ENCODE results near the gene PTPRE.

Gene PTPRE

DNA sequence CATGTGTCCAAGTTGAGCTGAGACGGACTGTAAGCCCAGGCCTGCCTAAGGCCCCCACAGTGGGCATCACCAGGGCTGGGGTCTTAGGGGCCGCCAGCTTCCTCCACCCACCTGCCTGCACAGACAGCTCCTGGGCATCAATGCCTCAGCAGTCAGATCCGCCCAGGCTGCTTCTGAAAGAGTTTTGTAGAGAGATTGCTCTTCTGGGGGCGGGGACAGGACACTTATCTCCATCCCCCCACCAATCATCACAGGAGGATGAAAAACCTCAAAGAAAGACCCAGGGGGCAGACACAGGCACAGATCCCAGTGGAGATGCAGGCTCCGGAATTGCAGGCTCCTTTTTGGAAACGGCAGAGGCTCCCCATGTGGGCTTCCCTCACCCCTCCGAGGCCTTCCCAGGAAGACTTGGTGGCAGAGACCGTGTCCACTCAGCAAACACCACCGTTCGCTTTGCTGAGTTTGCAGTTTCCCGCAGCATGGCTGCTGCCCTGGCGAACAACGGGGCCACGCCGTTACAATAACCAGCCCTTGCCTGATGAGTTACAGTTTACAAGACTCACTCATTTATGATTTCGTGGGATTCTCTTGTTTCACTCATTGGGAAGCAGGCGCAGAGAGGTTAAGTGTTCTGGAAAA is 122.9 kb downstream of the PTPRE start:
- no peaks in the 10 kb centered on the region for H3K27me3 ChIP-seq (ENCODE audit: control insufficient read depth, insufficient read depth, low read length, poor library complexity, severe bottlenecking)
- H3K36me3 ChIP-seq (ENCODE audit: control insufficient read depth, insufficient read depth, low read length): no peaks in the 10 kb centered on the region

DNA sequence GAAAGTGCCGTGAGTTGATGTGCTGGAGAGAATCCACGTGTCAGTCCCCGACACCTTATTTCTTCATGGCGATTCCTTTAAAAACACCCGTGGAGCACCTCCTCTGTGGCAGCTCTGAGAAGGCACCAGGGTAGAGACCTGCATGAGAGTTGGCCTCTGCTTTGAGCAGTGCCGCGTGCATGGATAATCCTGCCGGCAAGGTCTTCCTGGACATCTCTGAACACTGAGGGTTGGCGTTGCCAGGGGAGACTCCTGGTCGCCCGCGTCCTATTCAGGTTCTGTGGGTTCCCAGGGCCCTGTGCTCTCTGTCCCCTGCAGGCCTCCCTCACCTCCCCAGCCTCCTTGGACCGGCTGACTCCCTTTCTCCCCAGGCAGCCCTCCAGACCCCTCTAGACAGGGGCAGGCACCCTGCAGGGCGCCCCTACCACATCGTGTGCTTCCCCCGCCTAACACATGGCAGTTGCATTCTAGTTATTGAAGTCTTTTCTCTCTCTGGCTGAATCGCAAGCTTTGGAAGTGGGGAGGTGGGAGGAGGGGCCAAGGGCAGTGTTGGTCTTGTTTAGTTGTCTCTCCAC is 123.7 kb downstream of the PTPRE start:
- WGBS, 2 experiments: 91% methylated on average over 17 of the region's 17 CpGs
- Histone ChIP-seq H3K9me3 (ENCODE audit: control insufficient read depth, low read length) (no peaks in the 10 kb centered on the region), H3K4me3 (ENCODE audit: insufficient read depth, low read depth, low read length) (no peak overlapping the region), H3K36me3 (ENCODE audit: control insufficient read depth, insufficient read depth, low read length) (no peaks in the 10 kb centered on the region), H3K4me1 (ENCODE audit: control insufficient read depth, insufficient read depth, low read length) (peaks cover 17% of the 10 kb centered on the region), H3K27ac (ENCODE audit: insufficient read depth, low read depth, low read length, poor library complexity, severe bottlenecking) (no peak overlapping the region), H3K27me3 (ENCODE audit: control insufficient read depth, insufficient read depth, low read length, poor library complexity, severe bottlenecking) (no peaks in the 10 kb centered on the region)

More for the DNA sequence above, 122.9 kb downstream of the PTPRE start:
- peaks cover 17% of the 10 kb centered on the region for H3K4me1 ChIP-seq (ENCODE audit: control insufficient read depth, insufficient read depth, low read length)
- no peak overlapping the region for H3K27ac ChIP-seq (ENCODE audit: insufficient read depth, low read depth, low read length, poor library complexity, severe bottlenecking)
- H3K4me3 ChIP-seq (ENCODE audit: insufficient read depth, low read depth, low read length): no peak overlapping the region
- no peaks in the 10 kb centered on the region for H3K9me3 ChIP-seq (ENCODE audit: control insufficient read depth, low read length)
- WGBS, 2 experiments: 88 to 90% methylated on average over 17 of the region's 17 CpGs

DNA sequence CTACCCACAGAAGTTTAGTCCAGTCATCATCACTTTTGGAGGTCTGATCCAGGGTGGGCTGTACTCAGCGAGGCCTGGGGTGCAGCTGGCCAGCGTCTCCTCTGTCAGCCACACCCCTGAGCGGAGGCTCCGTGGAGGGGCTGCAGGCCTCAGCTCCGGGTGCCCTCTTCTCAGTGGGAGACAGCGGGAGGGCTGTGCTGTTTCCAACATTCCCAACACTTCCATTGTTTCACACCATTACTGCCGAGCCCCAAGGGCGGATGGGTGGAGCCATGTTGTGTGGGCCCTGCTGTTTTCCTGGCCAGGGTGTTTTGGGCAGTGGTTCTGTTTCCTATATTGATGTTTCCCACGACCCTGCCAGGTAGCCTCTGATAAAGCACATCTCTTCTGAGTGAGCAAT is 124.3 kb downstream of the PTPRE start:
- WGBS, 2 experiments: 81 to 83% methylated on average over 9 of the region's 9 CpGs
- Histone ChIP-seq H3K9me3 (ENCODE audit: control insufficient read depth, low read length) (no peaks in the 10 kb centered on the region), H3K27ac (ENCODE audit: insufficient read depth, low read depth, low read length, poor library complexity, severe bottlenecking) (no peak overlapping the region), H3K4me3 (ENCODE audit: insufficient read depth, low read depth, low read length) (no peak overlapping the region), H3K36me3 (ENCODE audit: control insufficient read depth, insufficient read depth, low read length) (no peaks in the 10 kb centered on the region), H3K27me3 (ENCODE audit: control insufficient read depth, insufficient read depth, low read length, poor library complexity, severe bottlenecking) (no peaks in the 10 kb centered on the region), H3K4me1 (ENCODE audit: control insufficient read depth, insufficient read depth, low read length) (peaks cover 17% of the 10 kb centered on the region)

DNA sequence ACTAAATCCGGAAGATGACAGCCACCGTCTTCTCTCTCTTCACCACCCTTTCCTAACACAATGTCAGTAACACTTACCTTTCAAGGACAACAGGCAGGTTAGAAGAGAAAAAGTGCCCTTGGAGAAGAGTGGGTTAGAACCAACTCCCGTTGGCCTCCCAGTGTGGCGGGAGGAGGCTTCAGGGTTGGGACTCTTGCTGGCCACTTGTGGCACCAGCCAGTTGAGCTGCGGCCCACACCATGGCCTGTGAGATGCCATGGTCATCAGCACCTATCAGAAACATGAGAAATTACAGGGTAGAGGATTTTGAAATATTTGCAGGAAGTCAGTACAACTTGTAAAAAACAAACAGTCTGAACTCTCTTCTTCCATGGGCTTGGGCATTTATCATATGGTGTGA is 125.6 kb downstream of the PTPRE start:
- H3K27ac ChIP-seq (ENCODE audit: insufficient read depth, low read depth, low read length, poor library complexity, severe bottlenecking): no peak overlapping the region
- H3K4me1 ChIP-seq (ENCODE audit: control insufficient read depth, insufficient read depth, low read length): peaks cover 17% of the 10 kb centered on the region
- 94 to 96% methylated on average over 5 of the region's 5 CpGs for WGBS, 2 experiments
- H3K4me3 ChIP-seq (ENCODE audit: insufficient read depth, low read depth, low read length): no peak overlapping the region
- H3K27me3 ChIP-seq (ENCODE audit: control insufficient read depth, insufficient read depth, low read length, poor library complexity, severe bottlenecking): no peaks in the 10 kb centered on the region
- H3K9me3 ChIP-seq (ENCODE audit: control insufficient read depth, low read length): no peaks in the 10 kb centered on the region
- H3K36me3 ChIP-seq (ENCODE audit: control insufficient read depth, insufficient read depth, low read length): no peaks in the 10 kb centered on the region

DNA sequence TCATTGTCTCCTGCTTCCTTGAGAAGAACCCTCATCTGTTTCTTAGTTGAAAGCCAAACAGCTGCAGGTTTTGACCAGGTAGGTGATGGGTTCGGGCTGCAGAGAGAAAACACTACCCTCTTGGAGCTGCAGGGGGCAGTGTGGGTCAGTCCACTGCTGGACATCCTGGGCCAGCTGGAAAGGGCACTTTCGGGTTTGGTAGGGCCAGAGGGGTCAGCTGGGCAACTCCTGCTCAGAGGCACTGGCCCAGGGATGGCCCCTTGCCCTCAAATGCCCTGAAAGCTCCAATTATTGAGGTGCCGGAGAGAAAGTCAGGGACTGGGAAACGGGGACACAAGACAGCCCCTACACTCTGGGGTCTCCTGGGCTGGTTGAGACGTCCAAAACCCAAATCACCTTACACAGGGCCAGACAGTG is 128.7 kb downstream of the PTPRE start:
- no peak overlapping the region for H3K4me3 ChIP-seq (ENCODE audit: insufficient read depth, low read depth, low read length)
- H3K9me3 ChIP-seq (ENCODE audit: control insufficient read depth, low read length): no peaks in the 10 kb centered on the region
- WGBS, 2 experiments: 70 to 77% methylated on average over 5 of the region's 5 CpGs
- no peak overlapping the region for H3K27ac ChIP-seq (ENCODE audit: insufficient read depth, low read depth, low read length, poor library complexity, severe bottlenecking)
- no peaks in the 10 kb centered on the region for H3K36me3 ChIP-seq (ENCODE audit: control insufficient read depth, insufficient read depth, low read length)
- no peaks in the 10 kb centered on the region for H3K27me3 ChIP-seq (ENCODE audit: control insufficient read depth, insufficient read depth, low read length, poor library complexity, severe bottlenecking)
- H3K4me1 ChIP-seq (ENCODE audit: control insufficient read depth, insufficient read depth, low read length): peaks cover 8% of the 10 kb centered on the region

DNA sequence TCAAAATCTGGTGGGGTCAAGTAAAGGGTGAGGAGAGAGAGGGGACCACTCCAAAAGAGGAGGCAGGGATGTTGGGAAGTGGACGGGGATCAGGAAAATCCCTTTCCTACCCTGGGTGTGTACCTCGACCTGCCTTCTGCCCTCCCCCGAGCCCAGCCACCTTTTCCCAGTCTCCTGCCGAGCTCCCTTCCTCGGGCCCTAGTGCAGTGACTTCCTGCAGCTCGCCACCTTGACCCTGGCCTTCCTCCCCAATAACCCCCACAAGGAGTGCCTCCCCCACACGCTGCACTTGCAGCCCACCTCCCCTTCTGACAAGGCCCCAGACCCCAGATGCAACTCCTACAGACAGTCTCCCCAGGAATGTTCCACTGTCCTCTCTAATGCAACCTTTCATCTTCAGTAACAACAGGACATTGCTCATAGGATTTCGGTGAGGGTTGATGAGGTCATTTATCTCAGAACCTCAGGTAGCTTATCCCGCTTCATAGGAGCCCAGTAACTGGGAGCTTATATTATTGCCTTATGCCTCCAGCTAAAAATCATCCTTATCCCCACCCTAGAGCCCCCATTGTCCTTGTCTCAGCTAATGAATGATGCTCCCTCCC is 129.2 kb downstream of the PTPRE start:
- Histone ChIP-seq H3K36me3 (ENCODE audit: control insufficient read depth, insufficient read depth, low read length) (no peaks in the 10 kb centered on the region), H3K27ac (ENCODE audit: insufficient read depth, low read depth, low read length, poor library complexity, severe bottlenecking) (no peak overlapping the region), H3K4me1 (ENCODE audit: control insufficient read depth, insufficient read depth, low read length) (peaks cover 2% of the 10 kb centered on the region), H3K9me3 (ENCODE audit: control insufficient read depth, low read length) (no peaks in the 10 kb centered on the region), H3K4me3 (ENCODE audit: insufficient read depth, low read depth, low read length) (no peak overlapping the region), H3K27me3 (ENCODE audit: control insufficient read depth, insufficient read depth, low read length, poor library complexity, severe bottlenecking) (no peaks in the 10 kb centered on the region)
- 77 to 79% methylated on average over 9 of the region's 9 CpGs for WGBS, 2 experiments

DNA sequence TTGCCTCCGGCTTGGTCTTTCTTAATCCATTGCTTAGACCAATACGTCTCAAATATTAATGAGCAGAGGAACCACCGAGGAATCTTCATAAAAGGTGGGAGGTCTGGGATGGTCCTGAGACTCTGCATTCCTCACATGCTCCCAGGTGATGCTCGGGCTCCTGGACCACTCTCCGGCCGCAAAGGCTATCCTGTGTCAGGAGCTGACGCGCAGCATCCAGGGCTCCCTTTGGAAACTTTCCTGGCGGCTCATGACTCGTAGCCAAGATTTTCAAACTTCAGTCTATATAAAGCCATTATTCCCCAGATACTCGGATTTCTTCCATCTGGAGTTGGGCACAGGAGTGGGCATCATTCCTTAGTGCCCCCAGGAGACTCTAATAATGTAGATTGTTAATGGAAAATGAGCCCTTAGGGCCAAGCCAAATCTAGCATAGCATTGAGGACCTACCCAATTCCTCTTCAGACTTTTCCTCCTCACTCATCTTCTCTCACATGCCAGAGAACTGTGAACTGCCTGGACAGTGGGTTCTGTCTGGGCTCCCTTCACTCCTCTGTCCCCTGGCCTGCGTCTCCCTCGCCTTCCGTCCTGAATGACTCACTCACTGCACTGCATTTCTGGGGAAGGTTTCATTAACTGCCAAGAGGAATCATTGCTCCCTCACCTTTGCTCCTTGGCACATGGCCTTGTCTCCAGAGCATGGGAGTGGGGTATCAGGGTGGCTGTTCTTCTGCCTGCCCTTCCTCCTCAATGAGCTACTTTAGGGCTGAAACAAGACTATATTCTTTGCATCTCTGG is 130.0 kb downstream of the PTPRE start:
- no peak overlapping the region for H3K4me3 ChIP-seq (ENCODE audit: insufficient read depth, low read depth, low read length)
- no peaks in the 10 kb centered on the region for H3K4me1 ChIP-seq (ENCODE audit: control insufficient read depth, insufficient read depth, low read length)
- WGBS, 2 experiments: 93 to 94% methylated on average over 13 to 14 of the region's 14 CpGs
- no peaks in the 10 kb centered on the region for H3K27me3 ChIP-seq (ENCODE audit: control insufficient read depth, insufficient read depth, low read length, poor library complexity, severe bottlenecking)
- no peak overlapping the region for H3K27ac ChIP-seq (ENCODE audit: insufficient read depth, low read depth, low read length, poor library complexity, severe bottlenecking)
- H3K9me3 ChIP-seq (ENCODE audit: control insufficient read depth, low read length): no peaks in the 10 kb centered on the region
- no peaks in the 10 kb centered on the region for H3K36me3 ChIP-seq (ENCODE audit: control insufficient read depth, insufficient read depth, low read length)

DNA sequence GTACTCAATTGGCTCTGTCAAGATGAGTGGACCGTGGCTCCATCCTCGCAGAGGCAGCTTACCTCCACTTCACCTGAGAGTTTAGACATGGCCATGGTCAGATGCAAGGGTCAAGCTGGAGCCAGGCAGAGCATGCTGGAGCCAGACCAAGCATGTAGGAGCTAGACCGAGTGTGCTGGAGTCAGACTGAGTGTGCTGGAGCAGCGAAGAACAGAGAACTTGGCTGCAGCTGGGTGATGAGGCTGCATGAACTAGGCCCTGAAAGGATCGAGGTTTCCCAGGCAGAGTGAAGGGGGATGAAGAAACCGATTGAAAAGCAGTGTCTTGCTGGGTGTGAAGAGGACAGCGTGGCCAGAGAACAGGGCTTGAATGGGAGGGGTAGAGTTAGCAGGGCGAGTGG is 133.2 kb downstream of the PTPRE start:
- Histone ChIP-seq H3K4me1 (ENCODE audit: control insufficient read depth, insufficient read depth, low read length) (no peaks in the 10 kb centered on the region), H3K27me3 (ENCODE audit: control insufficient read depth, insufficient read depth, low read length, poor library complexity, severe bottlenecking) (no peaks in the 10 kb centered on the region), H3K27ac (ENCODE audit: insufficient read depth, low read depth, low read length, poor library complexity, severe bottlenecking) (no peak overlapping the region), H3K9me3 (ENCODE audit: control insufficient read depth, low read length) (no peaks in the 10 kb centered on the region), H3K4me3 (ENCODE audit: insufficient read depth, low read depth, low read length) (no peak overlapping the region), H3K36me3 (ENCODE audit: control insufficient read depth, insufficient read depth, low read length) (no peaks in the 10 kb centered on the region)
- WGBS, 2 experiments: 89 to 91% methylated on average over 8 of the region's 8 CpGs

DNA sequence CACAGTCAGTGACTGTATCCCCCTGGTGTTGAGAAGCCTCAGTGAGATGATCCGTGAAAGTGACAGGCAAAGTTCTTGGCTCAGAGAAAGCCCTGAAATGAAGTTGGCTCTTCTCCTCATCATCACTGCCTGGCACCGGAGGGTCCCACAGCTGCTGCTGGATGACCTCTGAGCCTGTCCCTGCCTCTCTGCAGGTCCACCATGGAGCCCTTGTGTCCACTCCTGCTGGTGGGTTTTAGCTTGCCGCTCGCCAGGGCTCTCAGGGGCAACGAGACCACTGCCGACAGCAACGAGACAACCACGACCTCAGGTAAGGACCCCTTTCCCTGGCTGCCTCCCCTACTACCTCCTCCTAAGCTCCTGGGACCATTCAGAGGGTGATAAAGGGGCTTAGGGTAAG is 133.8 kb downstream of the PTPRE start:
- no peak overlapping the region for H3K27ac ChIP-seq (ENCODE audit: insufficient read depth, low read depth, low read length, poor library complexity, severe bottlenecking)
- no peaks in the 10 kb centered on the region for H3K4me1 ChIP-seq (ENCODE audit: control insufficient read depth, insufficient read depth, low read length)
- H3K9me3 ChIP-seq (ENCODE audit: control insufficient read depth, low read length): no peaks in the 10 kb centered on the region
- H3K27me3 ChIP-seq (ENCODE audit: control insufficient read depth, insufficient read depth, low read length, poor library complexity, severe bottlenecking): no peaks in the 10 kb centered on the region
- H3K36me3 ChIP-seq (ENCODE audit: control insufficient read depth, insufficient read depth, low read length): no peaks in the 10 kb centered on the region
- 90 to 98% methylated on average over 8 of the region's 8 CpGs for WGBS, 2 experiments
- no peak overlapping the region for H3K4me3 ChIP-seq (ENCODE audit: insufficient read depth, low read depth, low read length)

DNA sequence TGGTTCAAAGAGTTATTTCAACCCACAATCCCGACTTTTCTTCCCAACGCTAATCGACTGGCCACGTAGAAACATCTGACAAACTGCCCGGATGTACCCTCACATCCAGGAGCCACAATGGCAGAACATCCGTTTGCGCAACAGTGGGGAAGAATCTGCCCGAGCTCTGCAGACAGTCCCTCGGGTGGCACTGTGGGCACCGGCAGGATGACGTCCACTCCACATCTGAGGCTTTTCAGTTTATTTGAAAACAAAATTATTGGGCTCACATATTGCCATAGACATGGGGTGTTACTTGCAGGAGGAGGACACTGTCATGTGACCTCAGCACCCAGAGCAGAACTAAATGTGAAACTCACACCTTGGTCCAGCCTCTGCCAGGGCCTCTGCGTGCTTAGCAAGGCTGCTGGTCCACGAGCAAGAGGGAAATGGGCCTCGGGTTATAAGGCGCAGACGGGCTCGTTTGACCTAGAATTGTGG is 135.3 kb downstream of the PTPRE start:
- Histone ChIP-seq H3K27me3 (ENCODE audit: control insufficient read depth, insufficient read depth, low read length, poor library complexity, severe bottlenecking) (no peaks in the 10 kb centered on the region), H3K27ac (ENCODE audit: insufficient read depth, low read depth, low read length, poor library complexity, severe bottlenecking) (no peak overlapping the region), H3K4me1 (ENCODE audit: control insufficient read depth, insufficient read depth, low read length) (no peaks in the 10 kb centered on the region), H3K36me3 (ENCODE audit: control insufficient read depth, insufficient read depth, low read length) (no peaks in the 10 kb centered on the region), H3K9me3 (ENCODE audit: control insufficient read depth, low read length) (no peaks in the 10 kb centered on the region), H3K4me3 (ENCODE audit: insufficient read depth, low read depth, low read length) (no peak overlapping the region)
- WGBS, 2 experiments: 92 to 93% methylated on average over 17 of the region's 17 CpGs

All from ectodermal cell (in vitro differentiated cells).